PC-9 (cell line): ENCODE data around the gene METTL2B.

Experiments used
- CTCF ChIP-seq: fragments of 200-600 bp; sonication (generic); conservative IDR thresholded peaks from 2 replicates; pipeline ENCODE4 v1.6.1; 2017; ENCODE audit warnings: mixed run types, antibody characterized with exemption, mild to moderate bottlenecking, moderate library complexity
- EZH2 ChIP-seq: fragments of 200-600 bp; sonication (generic); IDR thresholded peaks from 2 replicates; pipeline ENCODE4 v1.8.0; 2017; ENCODE audit warnings: antibody characterized with exemption, low read depth

GRCh38 chr7:128434413-128435326 lies 41.9 kb upstream of the METTL2B start:
- no peak for TF ChIP-seq CTCF
- no peak for TF ChIP-seq EZH2
